ENCODE results near the gene MATN4. TPM values are rescaled to one million over a fixed set of nuclear protein-coding genes. Genes with fewer than 3 reads are reported as not detected.
A peak's percentile ranks its signal among the peaks of the same experiment; 100 is the strongest.

Gene MATN4
- total RNA-seq, 3 donors from 2014 or later, result 0.17 to 0.22 TPM; not detected in 1

GRCh38 chr20:45294659-45295058 is 13.4 kb downstream of the MATN4 start:
- intact Hi-C loops (cut with DNase I, micrococcal nuclease), result no loop called here
- ATAC-seq (no peak), DNase-seq (no peak)
- Histone ChIP-seq H3K9me3 (no peaks in the 10 kb centered on the region), H3K4me3 (no peak overlapping the region), H3K4me1 (ENCODE audit: low read depth) (peaks cover 4% of the 10 kb centered on the region), H3K36me3 (ENCODE audit: low read depth) (no peaks in the 10 kb centered on the region)
- no peak for TF ChIP-seq CTCF (IDR thresholded peaks at IDR 0.05)

DNA sequence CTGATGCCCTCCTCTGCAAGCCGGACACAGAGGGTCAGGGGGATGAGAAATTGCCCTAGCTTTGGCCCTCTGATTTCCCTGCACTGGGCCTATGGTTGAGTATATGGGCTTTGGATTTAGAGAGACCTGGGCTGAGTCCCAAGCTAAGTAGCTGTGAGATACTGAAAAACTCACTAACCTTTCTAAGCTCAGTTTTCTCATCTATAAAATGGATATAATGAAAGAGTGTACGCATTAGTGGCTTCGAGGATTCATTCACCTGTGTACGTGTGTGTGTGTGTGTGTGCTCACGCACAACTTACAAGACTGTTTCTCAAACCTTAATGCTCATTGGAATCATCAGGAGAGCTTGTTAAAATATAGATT is 14.1 kb downstream of the MATN4 start:
- no peak overlapping the region for H3K4me3 ChIP-seq
- intact Hi-C loops (cut with DNase I, micrococcal nuclease), result no loop called here
- no peak for ATAC-seq

GRCh38 chr20:45293041-45294002 is 14.8 kb downstream of the MATN4 start:
- Histone ChIP-seq H3K4me1 (ENCODE audit: low read depth) (peaks cover 4% of the 10 kb centered on the region), H3K36me3 (ENCODE audit: low read depth) (no peaks in the 10 kb centered on the region), H3K4me3 (no peak overlapping the region), H3K9me3 (no peaks in the 10 kb centered on the region)
- peak; percentile 98 for TF ChIP-seq CTCF (IDR thresholded peaks at IDR 0.05)
- ATAC-seq (peak; percentile 95), DNase-seq (peak; percentile 85 to 92 (median 90))
- intact Hi-C loops (cut with DNase I, micrococcal nuclease), result no loop called here

More for the DNA sequence above, 14.1 kb downstream of the MATN4 start:
- no peak for TF ChIP-seq CTCF (IDR thresholded peaks at IDR 0.05)
- no peak for DNase-seq
- H3K4me1 ChIP-seq (ENCODE audit: low read depth), result peaks cover 4% of the 10 kb centered on the region
- no peaks in the 10 kb centered on the region for H3K36me3 ChIP-seq (ENCODE audit: low read depth)
- no peaks in the 10 kb centered on the region for H3K9me3 ChIP-seq

- Histone ChIP-seq H3K4me3 (no peak overlapping the region), H3K36me3 (ENCODE audit: low read depth) (no peaks in the 10 kb centered on the region), H3K4me1 (ENCODE audit: low read depth) (peaks cover 4% of the 10 kb centered on the region), H3K9me3 (no peaks in the 10 kb centered on the region)
- TF ChIP-seq CTCF (IDR thresholded peaks at IDR 0.05), result no peak
- DNase-seq (no peak), ATAC-seq (no peak)
- intact Hi-C loops (cut with DNase I, micrococcal nuclease), result no loop called here
These were observed 15.8 kb downstream of the MATN4 start for GRCh38 chr20:45292343-45292742.

- ATAC-seq (no peak), DNase-seq (no peak)
- no peak for TF ChIP-seq CTCF (IDR thresholded peaks at IDR 0.05)
- no peaks in the 10 kb centered on the region for H3K36me3 ChIP-seq (ENCODE audit: low read depth)
- H3K4me1 ChIP-seq (ENCODE audit: low read depth), result peaks cover 4% of the 10 kb centered on the region
- no peak overlapping the region for H3K4me3 ChIP-seq
- intact Hi-C loops (cut with DNase I, micrococcal nuclease), result no loop called here
- H3K9me3 ChIP-seq, result no peaks in the 10 kb centered on the region
These were observed 16.6 kb downstream of the MATN4 start for GRCh38 chr20:45291526-45291925.
